GM19397 (cell line): ENCODE results near the gene TFCP2L1.

ENCODE experiments used
- ATAC-seq: cut with Tn5 transposase; IDR thresholded peaks from one replicate; pipeline ENCODE4 v1.9.1; 2021; ENCODE audit warnings: mild to moderate bottlenecking, moderate library complexity; ENCODE audit not compliant: unreplicated experiment

Gene TFCP2L1

DNA sequence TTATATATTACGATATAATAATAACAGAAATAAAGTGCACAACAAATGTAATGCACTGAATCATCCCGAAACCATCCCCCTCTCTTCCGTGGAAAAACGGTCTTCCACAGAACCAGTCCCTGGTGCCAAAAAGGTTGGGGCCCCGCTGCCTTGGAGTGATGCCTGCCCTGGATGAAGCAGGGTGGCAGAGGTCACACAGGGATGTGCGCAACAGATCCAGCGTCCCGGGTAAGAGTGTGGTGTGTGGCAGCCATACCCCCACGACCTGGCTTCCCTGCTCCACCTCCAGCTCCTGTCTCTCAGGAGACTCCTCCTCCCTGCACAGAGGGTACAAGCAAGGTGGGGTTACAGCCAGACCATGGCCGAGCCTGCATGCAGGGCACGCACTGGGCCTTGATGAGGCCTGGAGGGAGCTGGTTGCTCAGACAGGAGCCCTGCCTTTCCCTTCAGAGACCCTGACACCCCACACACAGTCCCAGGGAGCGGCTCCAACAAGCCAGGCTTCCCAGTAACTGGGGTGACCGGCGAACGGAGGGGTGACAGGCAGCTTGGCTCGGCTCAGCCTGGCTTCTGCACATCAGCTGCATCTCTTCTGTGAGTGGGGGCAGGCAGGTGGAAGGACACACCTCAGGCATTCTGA lies 41.1 kb downstream of the TFCP2L1 start:
- no peak for ATAC-seq

DNA sequence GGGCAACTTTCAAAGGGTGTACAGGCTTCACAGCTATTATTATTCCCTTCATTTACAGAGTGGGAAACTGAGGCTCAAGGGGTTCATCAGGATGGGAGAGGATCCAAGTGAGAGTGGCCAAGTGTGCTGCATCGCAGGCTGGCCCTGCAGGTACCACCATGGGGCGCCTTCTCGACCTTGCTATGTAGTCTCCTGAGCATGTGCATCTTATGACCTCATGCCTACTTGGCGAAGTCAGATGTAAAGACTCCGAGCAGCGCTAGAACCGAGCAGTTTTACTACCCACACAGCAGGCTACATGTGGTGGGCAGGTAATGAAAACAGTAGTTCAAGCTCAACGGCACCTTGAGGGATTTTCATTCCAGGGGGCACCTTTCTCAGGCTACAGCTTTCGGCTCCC lies 42.0 kb downstream of the TFCP2L1 start:
- no peak for ATAC-seq

DNA sequence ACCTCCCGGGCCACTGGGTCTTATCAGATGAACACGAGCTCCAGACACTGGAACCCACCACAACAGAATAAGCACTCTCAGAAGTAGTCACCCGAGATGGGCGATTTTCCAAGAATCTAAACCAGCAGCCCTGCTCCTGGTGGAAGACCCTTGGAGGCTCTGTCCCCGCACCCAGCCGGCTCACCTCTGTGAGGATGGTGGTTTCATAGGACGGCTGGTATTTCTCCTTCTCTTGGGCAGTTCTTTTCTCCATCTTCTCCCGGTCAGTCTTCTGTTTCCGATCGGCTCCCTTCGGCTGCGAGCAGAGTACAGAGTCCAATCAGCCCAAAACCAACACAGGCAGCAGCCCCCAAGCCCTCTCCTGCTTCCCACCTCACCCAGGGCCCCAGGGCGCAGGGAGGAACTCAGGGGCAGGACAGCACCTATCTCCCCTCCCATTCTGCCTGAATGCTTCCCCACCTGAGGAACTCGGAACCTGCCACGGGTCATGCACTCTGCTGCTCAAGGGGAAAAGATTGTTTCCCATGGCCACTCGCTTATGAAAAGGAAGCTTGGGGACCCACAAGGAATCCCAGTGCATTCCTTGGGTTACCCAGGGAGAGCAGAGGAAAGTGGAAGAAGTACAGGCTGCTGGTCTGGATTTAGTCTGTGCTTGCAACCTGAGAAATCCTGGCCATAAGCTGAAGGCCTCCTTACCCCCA lies 42.7 kb downstream of the TFCP2L1 start:
- no peak for ATAC-seq

DNA sequence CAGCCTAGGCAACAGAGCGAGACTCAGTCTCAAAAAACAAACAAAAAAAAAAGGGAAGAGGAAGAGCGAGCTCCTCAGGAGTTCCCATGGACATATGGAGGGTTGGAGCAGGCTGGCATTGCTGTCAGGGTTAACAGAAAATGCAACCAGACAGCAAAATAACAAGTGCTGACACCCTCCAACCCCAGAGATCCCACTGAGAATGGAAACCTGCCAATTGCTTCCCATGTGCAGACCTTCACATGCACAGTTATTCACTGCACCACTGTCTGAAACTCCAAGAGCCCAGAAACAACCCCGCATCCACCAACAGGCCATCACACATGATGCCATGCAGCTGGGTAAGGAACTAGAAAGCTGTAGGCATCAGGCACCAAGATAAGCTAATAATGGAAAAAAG lies 43.5 kb downstream of the TFCP2L1 start:
- ATAC-seq: no peak

DNA sequence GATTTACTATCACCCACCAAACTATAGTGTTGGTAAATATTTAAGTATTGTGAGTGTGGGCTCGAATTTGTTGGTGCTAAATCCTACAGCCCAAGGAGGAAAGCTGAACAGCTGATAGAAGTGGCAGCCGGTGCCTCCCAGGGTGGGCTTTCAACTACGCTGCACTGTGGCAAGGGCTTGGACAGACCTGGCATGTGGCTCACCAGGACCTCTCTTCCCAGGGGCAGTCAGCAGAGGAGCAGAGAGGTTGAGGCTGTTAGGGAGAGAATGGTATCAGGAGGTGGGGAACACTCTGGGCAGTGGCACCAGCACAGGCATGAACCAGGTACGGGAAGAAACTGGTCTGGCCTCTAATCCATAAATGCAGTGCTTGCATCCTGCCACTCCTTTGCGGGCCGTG lies 44.6 kb downstream of the TFCP2L1 start:
- no peak for ATAC-seq

DNA sequence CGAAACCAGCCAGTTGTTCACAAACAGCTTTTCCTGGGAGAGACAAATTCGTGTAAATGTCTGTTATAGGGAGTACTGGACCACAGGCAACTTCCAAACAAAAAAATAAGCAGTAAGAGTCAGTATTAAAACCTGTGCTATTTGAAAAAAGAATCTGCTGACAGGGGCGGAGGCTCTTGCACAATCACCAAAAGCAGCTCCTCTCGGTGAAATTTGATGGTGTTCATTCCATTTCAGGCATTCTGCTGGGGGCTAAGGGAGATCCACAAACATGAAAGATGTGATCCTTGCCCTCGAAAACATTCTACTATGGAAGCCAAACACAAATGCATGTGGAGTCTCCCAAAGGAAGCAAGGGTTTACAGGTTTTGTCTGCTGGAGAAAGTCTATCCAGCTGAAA lies 45.0 kb downstream of the TFCP2L1 start:
- ATAC-seq: no peak

DNA sequence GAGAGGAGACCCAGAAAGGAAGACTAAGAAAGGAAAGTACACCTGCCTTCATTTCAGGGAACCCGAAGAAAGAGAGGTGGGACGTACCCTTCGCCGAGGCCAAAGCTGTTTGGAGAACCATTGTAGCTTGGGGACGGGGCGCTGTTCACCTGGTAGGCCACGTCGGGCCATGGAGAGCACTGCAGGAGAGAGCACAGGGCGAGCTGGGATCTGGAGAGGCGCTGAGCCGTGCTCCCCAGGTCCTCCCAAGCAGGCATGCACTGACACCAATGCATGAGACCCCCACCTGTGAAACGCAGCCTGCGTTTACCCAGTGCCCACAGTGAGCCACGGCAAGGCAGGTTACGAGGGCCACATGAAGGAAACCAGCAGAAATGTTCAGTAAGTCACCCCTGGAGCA lies 45.5 kb downstream of the TFCP2L1 start:
- no peak for ATAC-seq

DNA sequence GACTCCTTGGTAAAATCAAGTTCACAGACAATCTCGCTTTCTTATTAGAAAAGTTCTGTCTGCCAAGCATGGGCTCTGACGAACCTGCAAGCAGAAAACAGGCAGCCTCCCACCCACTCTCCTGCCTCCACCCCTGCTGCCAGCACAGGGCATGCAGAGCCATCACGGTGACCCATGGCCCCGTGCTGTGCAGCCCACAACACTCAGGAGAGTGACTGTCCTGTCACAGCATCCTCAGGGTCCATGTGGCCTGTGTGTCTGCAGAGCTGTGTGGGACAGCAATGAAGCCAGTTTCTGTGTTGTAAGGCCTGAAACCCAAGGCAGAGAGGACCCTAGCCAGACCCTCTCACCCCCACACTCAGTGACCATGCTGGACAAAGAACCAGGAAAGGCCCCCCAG lies 46.2 kb downstream of the TFCP2L1 start:
- no peak for ATAC-seq

DNA sequence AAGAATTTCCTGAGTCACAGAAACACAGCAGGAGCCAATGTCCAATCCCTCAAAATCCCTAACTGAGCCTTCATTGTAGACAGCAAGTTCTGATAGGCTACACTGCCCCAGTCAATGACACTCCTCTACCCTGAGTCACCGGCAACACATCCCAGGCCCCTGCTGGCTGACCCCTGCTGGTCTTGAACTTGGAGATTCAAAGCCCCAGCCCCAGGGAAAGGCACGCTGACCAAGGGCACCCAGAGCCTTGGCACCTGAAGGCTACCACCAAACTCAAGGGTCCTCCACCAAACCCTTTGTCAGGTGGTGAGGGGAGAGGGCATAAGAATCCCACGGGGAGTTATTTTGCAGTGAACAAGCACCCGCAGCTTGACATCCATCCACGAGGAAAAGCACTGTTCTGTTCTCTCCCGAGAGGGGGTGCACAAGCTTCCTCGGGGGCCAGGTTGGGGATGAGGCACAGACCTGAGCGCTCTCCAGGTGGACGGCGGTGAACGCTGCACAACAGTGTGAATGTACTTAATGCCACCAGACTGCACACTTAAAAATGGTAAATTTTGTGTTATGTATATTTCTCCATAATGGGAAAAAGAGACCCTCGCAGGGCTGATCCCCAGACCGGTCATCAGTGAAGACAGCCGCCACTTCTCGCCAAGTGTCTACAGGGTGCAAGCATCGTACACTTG lies 46.9 kb downstream of the TFCP2L1 start:
- no peak for ATAC-seq

DNA sequence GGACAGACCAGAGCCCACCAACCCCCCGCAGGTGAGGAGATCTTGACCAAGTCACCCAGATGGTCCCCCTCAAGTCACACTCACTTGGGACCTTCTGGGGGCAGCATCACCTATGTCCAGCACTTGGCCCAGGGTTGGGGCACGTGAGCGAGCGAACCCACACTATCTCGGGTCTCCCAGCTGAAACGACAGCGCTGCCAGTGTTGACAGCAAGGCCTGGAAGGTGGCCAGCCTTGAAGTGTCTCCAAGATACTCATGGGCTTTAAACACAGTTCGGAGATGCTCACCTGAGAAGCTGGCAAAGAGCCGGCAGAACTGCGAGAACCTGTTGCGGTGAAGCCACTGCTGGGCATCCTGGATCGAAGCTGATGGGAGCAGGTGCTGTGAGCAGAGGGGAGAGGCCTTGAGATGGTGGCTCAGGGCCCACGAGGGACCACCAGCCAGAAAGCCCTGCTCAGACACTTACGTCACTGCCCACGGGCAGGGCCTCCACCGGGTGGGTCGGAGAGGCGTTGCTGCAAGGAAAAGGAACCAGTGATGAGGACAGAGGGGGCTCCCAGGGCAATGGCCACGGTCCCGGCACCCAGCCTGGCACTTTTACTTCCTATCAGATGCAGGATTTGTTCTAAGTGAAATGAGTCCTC lies 47.5 kb downstream of the TFCP2L1 start:
- ATAC-seq: no peak

DNA sequence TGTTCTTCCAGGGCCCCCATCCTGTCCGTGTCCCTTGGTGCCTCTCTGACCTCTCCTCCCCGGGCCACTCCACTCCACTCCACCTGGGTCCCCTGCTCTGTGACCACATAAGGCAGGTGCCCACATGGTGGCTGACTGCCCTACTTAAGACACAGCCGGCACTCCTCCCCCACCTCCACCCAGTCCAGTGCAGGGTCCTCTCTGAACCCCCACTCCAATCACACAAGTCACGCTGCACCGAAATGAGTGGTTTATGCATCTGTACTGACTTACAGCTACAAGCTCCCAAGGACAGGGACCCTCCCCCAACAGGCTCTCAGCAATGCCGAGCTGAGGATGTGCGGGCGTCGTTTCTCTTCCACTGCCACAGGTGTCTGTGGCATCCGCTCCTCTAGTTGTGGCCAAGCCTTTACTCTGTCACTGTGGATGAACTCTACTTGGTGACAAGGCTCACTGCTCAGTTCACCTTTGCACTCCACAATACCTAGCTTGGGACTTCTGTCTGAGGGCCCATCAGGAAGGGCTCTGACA lies 48.3 kb downstream of the TFCP2L1 start:
- ATAC-seq: no peak

DNA sequence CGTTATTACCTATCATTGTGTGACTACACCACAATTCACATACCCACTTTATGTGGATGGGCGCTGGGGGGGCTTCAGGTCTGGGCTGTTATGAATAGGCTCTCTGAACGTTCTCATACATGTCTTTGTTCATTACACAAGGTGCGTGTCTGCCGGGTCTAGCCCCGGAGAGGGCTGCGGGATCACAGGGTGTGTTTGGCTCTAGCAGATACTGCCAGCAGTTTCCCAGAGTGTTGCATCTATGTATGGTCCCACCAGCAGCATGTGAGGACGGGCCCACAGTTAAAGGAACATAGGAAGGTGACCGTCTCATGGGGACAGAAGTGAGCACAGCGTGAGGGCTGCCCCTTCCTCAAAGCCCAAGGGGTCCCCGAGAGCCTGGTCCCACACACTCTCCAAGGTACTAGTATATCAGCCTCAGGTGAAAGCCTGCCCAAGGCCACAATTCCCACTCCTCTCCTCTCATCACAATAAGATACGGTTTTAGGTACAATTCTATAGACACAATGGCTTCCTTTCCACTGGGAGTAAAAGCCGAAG lies 48.8 kb downstream of the TFCP2L1 start:
- ATAC-seq: no peak

DNA sequence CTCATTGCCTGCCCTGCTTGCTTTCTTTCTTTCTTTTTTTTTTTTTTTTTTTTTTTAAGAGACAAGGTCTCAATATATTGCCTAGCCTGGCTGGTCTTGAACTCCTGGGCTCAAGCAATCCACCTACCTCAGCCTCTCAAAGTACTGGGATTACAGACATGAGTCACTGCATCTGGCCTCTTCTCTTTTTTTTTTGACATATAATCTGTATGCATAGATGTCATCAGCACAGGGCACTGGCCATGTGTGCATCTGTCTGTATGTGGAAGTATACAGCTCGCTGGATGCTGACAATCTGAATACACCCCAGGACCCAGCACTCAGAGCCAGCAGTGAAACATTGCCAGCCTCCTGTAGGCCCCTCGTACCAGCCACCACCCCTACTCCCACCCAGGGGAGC lies 49.5 kb downstream of the TFCP2L1 start:
- ATAC-seq: no peak

DNA sequence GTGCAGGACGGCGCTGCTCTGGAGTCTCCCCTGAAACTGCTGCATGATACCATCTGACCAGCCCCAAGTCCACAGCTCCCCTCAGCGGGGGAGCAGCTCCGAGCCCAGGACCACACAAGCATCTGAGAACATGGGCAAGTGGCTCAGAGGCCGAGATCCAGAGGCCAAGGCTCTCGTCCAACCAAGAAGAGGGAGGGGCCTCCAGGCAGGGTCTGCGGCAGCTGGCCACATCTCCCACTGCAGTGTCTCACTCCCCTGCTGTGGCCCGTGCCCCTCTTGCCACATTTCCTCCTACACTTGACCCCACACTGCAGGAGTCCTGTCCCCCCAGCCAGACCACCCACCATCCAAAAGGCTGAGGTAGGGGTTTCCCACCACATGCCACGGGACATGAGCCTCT lies 50.2 kb downstream of the TFCP2L1 start:
- ATAC-seq: no peak

DNA sequence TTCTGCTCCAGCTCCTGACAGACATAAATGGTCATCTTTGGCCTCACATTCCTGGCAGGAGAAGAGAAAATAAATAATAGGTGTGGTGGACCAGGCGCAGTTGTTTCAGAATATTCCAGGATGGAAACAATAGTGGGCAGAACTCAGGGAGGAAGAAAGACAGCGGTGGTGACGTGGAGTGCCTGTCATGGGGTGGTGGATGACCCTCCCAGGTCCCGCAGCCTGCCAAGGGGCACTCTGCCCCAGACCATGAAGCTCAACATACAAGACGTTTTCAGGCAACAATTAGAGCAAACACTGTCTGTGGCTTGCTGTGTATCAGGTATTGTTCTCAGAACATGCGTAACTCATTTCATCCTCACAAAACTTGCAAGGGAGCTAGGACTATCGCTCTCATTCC lies 50.9 kb downstream of the TFCP2L1 start:
- ATAC-seq: no peak

DNA sequence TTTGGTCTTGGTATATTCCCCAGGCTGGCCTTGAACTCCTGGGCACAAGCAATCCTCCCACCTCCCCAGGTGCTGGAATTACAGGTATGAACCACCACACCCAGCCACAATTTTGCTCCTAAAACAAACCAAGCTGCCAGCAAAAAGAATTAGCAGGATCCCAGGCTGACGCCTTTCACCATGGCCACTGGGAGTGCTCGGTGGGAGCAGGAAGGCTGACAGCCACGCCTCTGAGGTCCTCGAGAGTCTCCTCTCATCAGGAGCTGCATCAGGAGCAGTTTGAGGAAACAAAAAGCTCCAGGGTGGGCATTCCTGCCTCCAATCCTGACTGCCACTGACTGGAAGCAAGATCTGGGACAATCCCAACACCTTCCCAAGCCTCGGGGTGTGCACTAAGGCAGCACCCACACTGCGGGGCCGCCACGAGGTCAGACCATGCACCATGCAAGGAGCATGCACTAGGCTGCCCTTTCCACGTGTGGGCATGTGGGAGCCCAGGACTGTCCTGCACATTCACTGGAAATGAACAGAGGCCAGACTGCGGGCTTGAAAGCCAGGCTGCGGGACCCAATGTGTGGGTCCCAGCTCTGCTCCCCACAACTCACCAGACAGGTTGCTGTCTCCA lies 51.4 kb downstream of the TFCP2L1 start:
- ATAC-seq: no peak

DNA sequence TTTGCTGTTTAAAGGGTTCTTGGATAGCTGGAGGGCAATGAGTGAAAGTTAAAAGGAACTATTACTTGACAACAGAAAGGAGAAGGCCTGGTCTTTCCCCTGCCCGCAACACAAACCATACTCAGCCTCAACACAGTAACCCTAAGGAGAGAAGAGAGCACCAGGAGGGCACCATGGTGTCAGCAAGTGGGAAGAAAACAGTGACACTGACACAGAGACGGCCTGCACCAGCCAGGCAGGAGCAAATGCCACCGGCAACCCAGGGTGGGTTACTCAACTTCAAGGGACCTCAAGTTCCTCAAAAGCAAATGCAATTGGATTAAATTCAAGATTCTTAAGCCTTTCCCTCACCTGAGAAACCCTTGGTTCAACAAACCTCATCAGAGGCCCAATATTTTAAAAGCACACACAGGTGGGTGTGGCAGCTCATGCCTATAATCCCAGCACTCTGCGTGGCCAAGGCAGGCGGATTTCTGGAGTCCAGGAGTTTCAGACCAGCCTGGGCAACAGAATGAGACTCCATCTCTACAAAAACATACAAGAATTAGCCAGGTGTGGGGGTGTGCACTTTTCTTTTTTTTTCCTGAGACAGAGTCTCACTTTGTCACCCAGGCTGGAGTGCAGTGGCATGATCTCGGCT lies 52.3 kb downstream of the TFCP2L1 start:
- ATAC-seq: no peak

DNA sequence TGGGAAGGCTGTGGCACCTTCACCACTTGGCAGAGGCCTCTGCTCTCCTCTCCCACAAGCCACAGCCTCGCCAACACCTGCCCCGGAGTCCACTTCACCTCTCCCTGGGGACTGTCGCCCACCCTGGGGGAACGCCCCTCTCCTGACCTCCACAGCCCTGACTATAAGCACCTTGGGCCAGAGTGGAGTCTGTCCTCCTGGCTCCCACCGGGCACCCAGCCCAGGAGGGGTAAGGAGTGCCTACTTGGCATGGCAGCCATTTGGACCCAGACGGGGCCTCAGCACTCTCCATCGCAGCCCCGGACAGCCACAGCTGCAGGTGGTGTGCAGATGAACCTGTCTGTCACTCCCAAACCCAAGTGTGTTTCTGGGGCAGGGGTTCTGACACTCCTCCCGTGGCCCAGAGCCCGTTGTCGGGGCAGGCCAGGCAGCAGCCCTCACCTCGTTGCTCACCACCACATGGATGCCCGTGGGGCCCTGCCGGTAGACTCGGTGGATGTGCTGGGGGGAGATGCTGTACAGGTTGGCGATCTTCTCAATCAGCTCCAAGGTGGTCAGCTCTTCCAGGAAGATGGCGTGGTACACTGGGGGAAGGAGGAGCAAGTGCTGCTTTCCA lies 53.5 kb downstream of the TFCP2L1 start:
- ATAC-seq: no peak

DNA sequence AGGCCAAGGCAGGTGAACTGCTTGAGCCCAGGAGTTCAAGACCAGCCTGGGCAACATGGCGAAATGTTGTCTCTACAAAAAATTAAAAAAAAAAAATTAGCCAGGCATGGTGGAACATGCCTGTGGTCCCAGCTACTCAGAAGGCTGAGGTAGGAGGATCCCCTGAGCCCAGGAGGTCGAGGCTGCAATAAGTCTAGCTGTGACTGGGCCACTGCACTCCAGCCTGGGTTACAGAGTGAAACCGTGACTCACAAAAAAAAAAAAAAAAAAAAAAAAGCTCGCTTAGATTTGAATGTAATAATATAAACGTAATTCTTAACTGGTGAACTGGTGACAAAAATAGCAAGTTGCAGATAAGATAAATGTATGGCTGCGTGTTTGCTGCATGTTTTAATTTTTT lies 56.5 kb downstream of the TFCP2L1 start:
- ATAC-seq: no peak
